GM15510 (cell line): ENCODE measurements around the gene ATRNL1.

Experiments used
- POLR2A ChIP-seq: IDR thresholded peaks from 3 replicates; pipeline ENCODE4 v1.6.1; 2011; ENCODE audit warnings: borderline replicate concordance; ENCODE audit not compliant: insufficient read length; ENCODE audit errors: extremely low read depth

Gene ATRNL1

GRCh38 chr10:115580239-115580638 lies 487.1 kb downstream of the ATRNL1 start:
- TF ChIP-seq POLR2A: no peak

GRCh38 chr10:115593060-115593459 lies 499.9 kb downstream of the ATRNL1 start:
- no peak for TF ChIP-seq POLR2A

GRCh38 chr10:115604627-115605026 lies 511.5 kb downstream of the ATRNL1 start:
- no peak for TF ChIP-seq POLR2A

- TF ChIP-seq POLR2A: no peak
These were observed 512.9 kb downstream of the ATRNL1 start for GRCh38 chr10:115606086-115606485.

GRCh38 chr10:115606741-115607140 lies 513.6 kb downstream of the ATRNL1 start:
- TF ChIP-seq POLR2A: no peak

GRCh38 chr10:115624448-115624847 lies 531.3 kb downstream of the ATRNL1 start:
- no peak for TF ChIP-seq POLR2A

GRCh38 chr10:115628616-115629015 lies 535.5 kb downstream of the ATRNL1 start:
- TF ChIP-seq POLR2A: no peak

GRCh38 chr10:115638246-115638645 lies 545.1 kb downstream of the ATRNL1 start:
- no peak for TF ChIP-seq POLR2A

GRCh38 chr10:115649217-115649616 lies 556.1 kb downstream of the ATRNL1 start:
- no peak for TF ChIP-seq POLR2A

GRCh38 chr10:115653473-115653872 lies 560.3 kb downstream of the ATRNL1 start:
- no peak for TF ChIP-seq POLR2A

- no peak for TF ChIP-seq POLR2A
These were observed 561.8 kb downstream of the ATRNL1 start for GRCh38 chr10:115654961-115655360.

- no peak for TF ChIP-seq POLR2A
These were observed 564.1 kb downstream of the ATRNL1 start for GRCh38 chr10:115657161-115657860.

GRCh38 chr10:115659616-115660015 lies 566.5 kb downstream of the ATRNL1 start:
- no peak for TF ChIP-seq POLR2A

- TF ChIP-seq POLR2A: no peak
These were observed 567.2 kb downstream of the ATRNL1 start for GRCh38 chr10:115660391-115660790.

- TF ChIP-seq POLR2A: no peak
These were observed 569.3 kb downstream of the ATRNL1 start for GRCh38 chr10:115662422-115662821.

- TF ChIP-seq POLR2A: no peak
These were observed 572.4 kb downstream of the ATRNL1 start for GRCh38 chr10:115665549-115665948.

- no peak for TF ChIP-seq POLR2A
These were observed 581.3 kb downstream of the ATRNL1 start for GRCh38 chr10:115674496-115674895.

GRCh38 chr10:115696747-115697146 lies 603.6 kb downstream of the ATRNL1 start:
- no peak for TF ChIP-seq POLR2A

- TF ChIP-seq POLR2A: no peak
These were observed 612.9 kb downstream of the ATRNL1 start for GRCh38 chr10:115706026-115706425.
